ENCODE results near the gene KLHL13. TPM values are rescaled to one million over a fixed set of nuclear protein-coding genes. Genes with fewer than 3 reads are reported as not detected.

Gene KLHL13
- total RNA-seq, 4 donors from 2014 or later, result 1.4 to 2.7 (median 1.8) TPM

DNA sequence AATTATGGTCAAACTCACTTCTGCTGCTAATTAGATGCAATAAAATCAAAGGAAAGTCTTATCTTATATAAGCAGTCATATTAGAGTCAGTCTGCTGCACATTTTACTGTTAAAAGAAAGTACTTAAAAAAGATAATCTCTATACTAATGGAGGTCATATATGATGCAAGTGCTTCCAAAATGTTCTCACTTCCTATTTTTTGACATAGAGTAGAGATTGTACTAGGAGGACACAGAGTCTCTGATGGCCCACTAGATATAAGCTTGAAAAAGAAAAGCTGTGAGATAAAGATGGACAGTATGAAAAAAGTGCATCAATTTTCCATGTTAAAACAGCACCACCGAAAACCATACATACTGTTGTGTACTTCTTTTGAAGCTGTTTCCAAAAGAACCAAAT lies 196.9 kb downstream of the KLHL13 start:
- Histone ChIP-seq H3K27ac (no peak overlapping the region), H3K36me3 (no peaks in the 10 kb centered on the region), H3K27me3 (no peaks in the 10 kb centered on the region), H3K9me3 (no peaks in the 10 kb centered on the region), H3K4me1 (no peaks in the 10 kb centered on the region), H3K4me3 (replicated peaks in 1 of 3) (no peak overlapping the region)
- intact Hi-C loops (cut with DNase I), result no loop called here
- 94 to 96% methylated on average over 1 of the region's 1 CpG for WGBS, 2 donors
- TF ChIP-seq, protein P1, sequence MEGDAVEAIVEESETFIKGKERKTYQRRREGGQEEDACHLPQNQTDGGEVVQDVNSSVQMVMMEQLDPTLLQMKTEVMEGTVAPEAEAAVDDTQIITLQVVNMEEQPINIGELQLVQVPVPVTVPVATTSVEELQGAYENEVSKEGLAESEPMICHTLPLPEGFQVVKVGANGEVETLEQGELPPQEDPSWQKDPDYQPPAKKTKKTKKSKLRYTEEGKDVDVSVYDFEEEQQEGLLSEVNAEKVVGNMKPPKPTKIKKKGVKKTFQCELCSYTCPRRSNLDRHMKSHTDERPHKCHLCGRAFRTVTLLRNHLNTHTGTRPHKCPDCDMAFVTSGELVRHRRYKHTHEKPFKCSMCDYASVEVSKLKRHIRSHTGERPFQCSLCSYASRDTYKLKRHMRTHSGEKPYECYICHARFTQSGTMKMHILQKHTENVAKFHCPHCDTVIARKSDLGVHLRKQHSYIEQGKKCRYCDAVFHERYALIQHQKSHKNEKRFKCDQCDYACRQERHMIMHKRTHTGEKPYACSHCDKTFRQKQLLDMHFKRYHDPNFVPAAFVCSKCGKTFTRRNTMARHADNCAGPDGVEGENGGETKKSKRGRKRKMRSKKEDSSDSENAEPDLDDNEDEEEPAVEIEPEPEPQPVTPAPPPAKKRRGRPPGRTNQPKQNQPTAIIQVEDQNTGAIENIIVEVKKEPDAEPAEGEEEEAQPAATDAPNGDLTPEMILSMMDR (IDR thresholded peaks at IDR 0.05), result no peak
- TF ChIP-seq POLR2A (IDR thresholded peaks at IDR 0.05), result no peak
- no peak for DNase-seq

DNA sequence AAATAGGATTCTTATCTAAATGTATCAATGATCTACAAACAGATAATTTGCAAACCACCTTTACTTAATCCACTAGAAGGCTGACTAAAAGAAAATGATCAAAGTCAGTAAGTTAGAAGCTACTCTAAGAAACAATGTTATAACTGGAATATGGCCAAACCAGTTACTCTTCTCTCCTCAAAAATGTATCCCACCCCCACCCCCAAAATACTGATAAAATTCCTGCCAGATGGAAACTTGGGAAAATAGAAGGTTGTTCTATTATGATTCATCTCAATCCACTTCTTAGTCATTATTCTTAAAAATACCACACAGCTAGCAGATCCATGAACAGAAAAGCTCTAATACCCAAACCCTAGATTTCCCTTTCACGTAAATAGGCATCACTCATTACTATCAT lies 206.4 kb downstream of the KLHL13 start:
- TF ChIP-seq, protein P1 (IDR thresholded peaks at IDR 0.05), result no peak
- TF ChIP-seq POLR2A (IDR thresholded peaks at IDR 0.05), result no peak
- DNase-seq, result no peak
- H3K4me1 ChIP-seq, result no peaks in the 10 kb centered on the region
- intact Hi-C loops (cut with DNase I), result no loop called here
- no peak overlapping the region for H3K4me3 ChIP-seq (replicated peaks in 1 of 3)
- 80 to 89% methylated on average over 1 of the region's 1 CpG for WGBS, 2 donors
- H3K27me3 ChIP-seq, result no peaks in the 10 kb centered on the region
- H3K27ac ChIP-seq, result no peak overlapping the region
- no peaks in the 10 kb centered on the region for H3K9me3 ChIP-seq
- no peaks in the 10 kb centered on the region for H3K36me3 ChIP-seq

DNA sequence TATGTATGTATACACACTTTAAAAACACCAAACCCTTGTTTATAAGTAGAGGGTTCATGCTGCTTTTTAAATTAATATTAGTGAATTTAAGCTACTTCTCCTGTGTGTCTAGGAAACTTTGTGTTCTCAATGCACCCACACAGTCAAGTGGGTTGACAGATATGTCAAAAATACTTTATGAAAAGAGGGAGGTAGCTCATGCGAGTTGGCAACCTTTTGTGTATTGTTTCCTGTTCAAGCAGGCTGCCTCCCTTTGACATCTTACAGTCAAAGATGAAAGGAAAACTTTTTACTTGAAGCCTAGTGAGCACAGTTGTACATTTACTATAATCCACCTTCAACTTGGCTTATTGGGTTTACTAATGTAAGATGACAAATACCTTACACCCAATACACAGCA lies 218.4 kb downstream of the KLHL13 start:
- intact Hi-C loops (cut with DNase I), result no loop called here
- no peak for DNase-seq
- TF ChIP-seq, protein P1 (IDR thresholded peaks at IDR 0.05), result no peak
- no peak for TF ChIP-seq POLR2A (IDR thresholded peaks at IDR 0.05)
- Histone ChIP-seq H3K36me3 (no peaks in the 10 kb centered on the region), H3K27ac (no peak overlapping the region), H3K27me3 (no peaks in the 10 kb centered on the region), H3K9me3 (no peaks in the 10 kb centered on the region), H3K4me1 (no peaks in the 10 kb centered on the region), H3K4me3 (replicated peaks in 1 of 3) (no peak overlapping the region)
- 63 to 67% methylated on average over 1 of the region's 1 CpG for WGBS, 2 donors

DNA sequence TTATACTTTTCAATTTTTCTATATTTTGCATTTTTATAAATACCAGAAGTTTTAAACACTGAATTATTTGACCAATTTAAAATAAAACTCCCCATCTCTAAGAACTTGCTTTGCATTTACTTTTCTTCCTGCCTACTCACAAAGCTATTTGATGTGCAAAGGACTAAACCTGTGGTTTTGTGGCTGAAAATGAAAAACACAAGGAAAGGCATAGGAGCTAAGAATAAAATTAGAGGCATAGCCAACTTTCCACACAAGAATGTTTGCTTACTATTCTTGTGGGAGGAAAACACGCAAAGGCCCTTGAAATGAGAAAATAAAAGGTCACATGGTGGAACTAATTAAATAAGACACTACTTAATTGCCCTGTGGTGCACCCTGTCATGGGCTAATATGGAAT lies 221.2 kb downstream of the KLHL13 start:
- Histone ChIP-seq H3K4me3 (replicated peaks in 1 of 3) (no peak overlapping the region), H3K9me3 (no peaks in the 10 kb centered on the region), H3K27ac (no peak overlapping the region), H3K4me1 (no peaks in the 10 kb centered on the region), H3K27me3 (no peaks in the 10 kb centered on the region), H3K36me3 (no peaks in the 10 kb centered on the region)
- DNase-seq, result no peak
- WGBS, 2 donors, result 70 to 71% methylated on average over 1 of the region's 1 CpG
- intact Hi-C loops (cut with DNase I), result no loop called here
- TF ChIP-seq POLR2A (IDR thresholded peaks at IDR 0.05), result no peak
- TF ChIP-seq, protein P1 (IDR thresholded peaks at IDR 0.05), result no peak

GRCh38 chrX:117892469-117892868 lies 224.1 kb downstream of the KLHL13 start:
- Histone ChIP-seq H3K9me3 (no peaks in the 10 kb centered on the region), H3K4me1 (no peaks in the 10 kb centered on the region), H3K36me3 (no peaks in the 10 kb centered on the region), H3K27ac (no peak overlapping the region), H3K27me3 (no peaks in the 10 kb centered on the region), H3K4me3 (replicated peaks in 1 of 3) (no peak overlapping the region)
- TF ChIP-seq, protein P1 (IDR thresholded peaks at IDR 0.05), result no peak
- TF ChIP-seq POLR2A (IDR thresholded peaks at IDR 0.05), result no peak
- no peak for DNase-seq
- WGBS, 2 donors, result 94 to 100% methylated on average over 1 of the region's 1 CpG
- intact Hi-C loops (cut with DNase I), result no loop called here
